Astrocyte (in vitro differentiated cells and primary cell): ENCODE results near the gene ARL13B. TPM values are rescaled to one million over a fixed set of nuclear protein-coding genes. Genes with fewer than 3 reads are reported as not detected.
A peak's percentile ranks its signal among the peaks of the same experiment; 100 is the strongest.
"Not testable (repeated sequence)": the region's sequence is repeated elsewhere in the genome, so short reads cannot be mapped to it uniquely, and the experiment has no call there.

ENCODE experiments used
- DNase-seq: peaks from one replicate; pipeline ENCODE4 v3.0.0-alpha.2; 2010; ENCODE audit warnings: low read depth
- FAIRE-seq: peaks from 2 replicates; lab custom pipeline; 2011; peaks lifted over from hg19 to GRCh38; lab: Jason Lieb, UNC
- H2AFZ ChIP-seq: 2 replicates; pipeline ENCODE4 v1.6.0; 2012; ENCODE audit warnings: low read depth, low read length, inconsistent platforms
- H3K27ac ChIP-seq: 2 replicates; pipeline ENCODE4 v1.5.1; 2011; ENCODE audit warnings: low read depth, low read length, inconsistent platforms
- H3K27me3 ChIP-seq: 2 replicates; pipeline ENCODE4 v1.6.0; 2011; ENCODE audit warnings: low read length, inconsistent platforms; ENCODE audit not compliant: insufficient read depth
- H3K36me3 ChIP-seq: 2 replicates; pipeline ENCODE4 v1.5.1; 2011; ENCODE audit warnings: low read length, inconsistent platforms; ENCODE audit not compliant: insufficient read depth
- H3K4me1 ChIP-seq: 2 replicates; pipeline ENCODE4 v1.5.1; 2011; ENCODE audit warnings: low read length, inconsistent platforms; ENCODE audit not compliant: insufficient read depth
- H3K4me2 ChIP-seq: 2 replicates; pipeline ENCODE4 v1.6.0; 2012; ENCODE audit warnings: low read length, inconsistent platforms
- H3K4me3 ChIP-seq: 2 replicates; pipeline ENCODE4 v1.5.1; 2011; ENCODE audit warnings: low read depth, mild to moderate bottlenecking, low read length, inconsistent platforms; ENCODE audit not compliant: insufficient read depth
- H3K79me2 ChIP-seq: 2 replicates; pipeline ENCODE4 v1.6.0; 2012; ENCODE audit warnings: mild to moderate bottlenecking, low read length, inconsistent platforms; ENCODE audit not compliant: insufficient read depth
- H3K9ac ChIP-seq: 2 replicates; pipeline ENCODE4 v1.6.0; 2012; ENCODE audit warnings: mild to moderate bottlenecking, low read length, inconsistent platforms
- H3K9me3 ChIP-seq: 2 replicates; pipeline ENCODE4 v1.5.1; 2012; ENCODE audit warnings: low read depth, mild to moderate bottlenecking, low read length, inconsistent platforms; ENCODE audit not compliant: insufficient read depth
- H4K20me1 ChIP-seq: 2 replicates; pipeline ENCODE4 v1.6.0; 2012; ENCODE audit warnings: low read length, inconsistent platforms; ENCODE audit not compliant: insufficient read depth
- H3K27ac Mint-ChIP-seq: one replicate; pipeline ENCODE4 v1.8.0; 2021; ENCODE audit warnings: mild to moderate bottlenecking, mixed read lengths; ENCODE audit not compliant: unreplicated experiment
- H3K27me3 Mint-ChIP-seq: one replicate; pipeline ENCODE4 v1.8.0; 2021; ENCODE audit warnings: low read depth, mixed read lengths; ENCODE audit not compliant: unreplicated experiment
- H3K36me3 Mint-ChIP-seq: one replicate; pipeline ENCODE4 v1.8.0; 2021; ENCODE audit warnings: low read depth, mixed read lengths; ENCODE audit not compliant: unreplicated experiment
- H3K4me1 Mint-ChIP-seq: one replicate; pipeline ENCODE4 v1.8.0; 2021; ENCODE audit warnings: low read depth, mixed read lengths; ENCODE audit not compliant: unreplicated experiment
- H3K4me3 Mint-ChIP-seq: one replicate; pipeline ENCODE4 v1.8.0; 2021; ENCODE audit warnings: mild to moderate bottlenecking, moderate library complexity, mixed read lengths; ENCODE audit not compliant: unreplicated experiment
- H3K9me3 Mint-ChIP-seq: one replicate; pipeline ENCODE4 v1.8.0; 2021; ENCODE audit warnings: mild to moderate bottlenecking, mixed read lengths; ENCODE audit not compliant: unreplicated experiment
- EZH2 ChIP-seq: IDR thresholded peaks from 2 replicates; pipeline ENCODE4 v1.6.1; 2012; ENCODE audit warnings: mild to moderate bottlenecking, low read length, inconsistent platforms; ENCODE audit not compliant: insufficient read depth
- total RNA-seq: library from RNA; stranded (reverse); gene quantifications from 2 replicates; pipeline ENCODE4 v1.2.1, GENCODE V29; 2021
- TF ChIP-seq, protein P1 (sequence below): IDR thresholded peaks from 2 replicates; pipeline ENCODE4 v1.5.1; 2011; ENCODE audit warnings: low read depth, mild to moderate bottlenecking, inconsistent platforms, low read length, moderate library complexity; ENCODE audit not compliant: insufficient read depth

The ARL13B gene
- total RNA-seq, 1 donor from 2014 or later: 9.8 TPM

DNA sequence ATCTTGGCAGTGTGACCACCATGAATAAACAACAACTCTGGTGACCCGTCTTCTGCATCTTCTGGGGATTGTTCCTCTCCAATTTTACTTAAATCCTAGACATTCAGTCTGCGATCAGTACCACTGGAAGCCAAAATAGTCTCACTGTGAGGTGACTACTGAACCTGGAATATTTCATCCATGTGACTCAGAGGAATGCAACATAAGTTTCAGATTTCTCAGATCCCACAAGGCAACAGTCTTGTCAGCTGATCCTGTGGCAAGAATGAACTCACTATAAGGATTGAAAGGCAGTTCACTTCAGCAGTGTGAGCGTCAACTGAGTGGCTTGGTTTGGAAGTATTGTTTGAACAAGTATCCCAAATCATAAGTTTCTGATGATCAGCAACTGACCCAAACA lies 96.1 kb downstream of the ARL13B start:
- H3K4me3 Mint-ChIP-seq: no peak overlapping the region
- no peak overlapping the region for H2AFZ ChIP-seq
- no peaks in the 10 kb centered on the region for H4K20me1 ChIP-seq
- H3K9me3 Mint-ChIP-seq: peaks cover 8% of the 10 kb centered on the region
- no peaks in the 10 kb centered on the region for H3K27me3 Mint-ChIP-seq
- H3K4me3 ChIP-seq: no peak overlapping the region
- no peaks in the 10 kb centered on the region for H3K36me3 ChIP-seq
- no peak overlapping the region for H3K9ac ChIP-seq
- H3K27me3 ChIP-seq: no peaks in the 10 kb centered on the region
- peaks cover 9% of the 10 kb centered on the region for H3K4me1 Mint-ChIP-seq
- peaks cover 5% of the 10 kb centered on the region for H3K4me1 ChIP-seq
- TF ChIP-seq, protein P1, sequence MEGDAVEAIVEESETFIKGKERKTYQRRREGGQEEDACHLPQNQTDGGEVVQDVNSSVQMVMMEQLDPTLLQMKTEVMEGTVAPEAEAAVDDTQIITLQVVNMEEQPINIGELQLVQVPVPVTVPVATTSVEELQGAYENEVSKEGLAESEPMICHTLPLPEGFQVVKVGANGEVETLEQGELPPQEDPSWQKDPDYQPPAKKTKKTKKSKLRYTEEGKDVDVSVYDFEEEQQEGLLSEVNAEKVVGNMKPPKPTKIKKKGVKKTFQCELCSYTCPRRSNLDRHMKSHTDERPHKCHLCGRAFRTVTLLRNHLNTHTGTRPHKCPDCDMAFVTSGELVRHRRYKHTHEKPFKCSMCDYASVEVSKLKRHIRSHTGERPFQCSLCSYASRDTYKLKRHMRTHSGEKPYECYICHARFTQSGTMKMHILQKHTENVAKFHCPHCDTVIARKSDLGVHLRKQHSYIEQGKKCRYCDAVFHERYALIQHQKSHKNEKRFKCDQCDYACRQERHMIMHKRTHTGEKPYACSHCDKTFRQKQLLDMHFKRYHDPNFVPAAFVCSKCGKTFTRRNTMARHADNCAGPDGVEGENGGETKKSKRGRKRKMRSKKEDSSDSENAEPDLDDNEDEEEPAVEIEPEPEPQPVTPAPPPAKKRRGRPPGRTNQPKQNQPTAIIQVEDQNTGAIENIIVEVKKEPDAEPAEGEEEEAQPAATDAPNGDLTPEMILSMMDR: no peak
- TF ChIP-seq EZH2: no peak
- FAIRE-seq (no peak), DNase-seq (peak; percentile 67)
- peaks cover 11% of the 10 kb centered on the region for H3K36me3 Mint-ChIP-seq
- peaks cover 25% of the 10 kb centered on the region for H3K79me2 ChIP-seq
- peak overlapping the region; percentile 25 for H3K4me2 ChIP-seq
- H3K27ac ChIP-seq: peak overlapping the region; percentile 1
- H3K27ac Mint-ChIP-seq: peak overlapping the region; percentile 54
- no peaks in the 10 kb centered on the region for H3K9me3 ChIP-seq

DNA sequence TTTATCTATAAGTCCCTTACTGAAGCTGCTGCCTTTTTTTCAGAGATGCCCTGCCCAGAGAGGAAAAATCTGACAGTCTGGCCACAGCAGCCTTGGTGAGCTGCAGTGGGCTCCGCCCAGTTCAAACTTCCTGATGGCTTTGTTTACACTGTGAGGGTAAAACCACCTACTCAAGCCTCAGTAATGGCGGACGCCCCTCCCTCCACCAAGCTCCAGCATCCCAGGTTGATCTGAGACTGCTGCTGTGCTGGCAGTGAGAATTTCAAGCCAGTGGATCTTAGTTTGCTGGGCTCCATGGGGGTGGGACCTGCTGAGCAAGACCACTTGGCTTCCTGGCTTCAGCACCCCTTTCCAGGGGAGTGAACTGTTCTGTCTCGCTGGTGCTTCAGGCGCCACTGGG lies 100.6 kb downstream of the ARL13B start:
- not testable (repeated sequence) for H3K9ac ChIP-seq, H3K79me2 ChIP-seq, H3K9me3 ChIP-seq, H3K4me1 Mint-ChIP-seq, H3K27ac ChIP-seq, H3K4me3 Mint-ChIP-seq, DNase-seq, FAIRE-seq, H3K36me3 Mint-ChIP-seq, H3K4me3 ChIP-seq, H2AFZ ChIP-seq, H3K4me2 ChIP-seq, H3K4me1 ChIP-seq, H3K27me3 Mint-ChIP-seq, H3K9me3 Mint-ChIP-seq, H3K36me3 ChIP-seq, H3K27me3 ChIP-seq, H4K20me1 ChIP-seq, H3K27ac Mint-ChIP-seq

DNA sequence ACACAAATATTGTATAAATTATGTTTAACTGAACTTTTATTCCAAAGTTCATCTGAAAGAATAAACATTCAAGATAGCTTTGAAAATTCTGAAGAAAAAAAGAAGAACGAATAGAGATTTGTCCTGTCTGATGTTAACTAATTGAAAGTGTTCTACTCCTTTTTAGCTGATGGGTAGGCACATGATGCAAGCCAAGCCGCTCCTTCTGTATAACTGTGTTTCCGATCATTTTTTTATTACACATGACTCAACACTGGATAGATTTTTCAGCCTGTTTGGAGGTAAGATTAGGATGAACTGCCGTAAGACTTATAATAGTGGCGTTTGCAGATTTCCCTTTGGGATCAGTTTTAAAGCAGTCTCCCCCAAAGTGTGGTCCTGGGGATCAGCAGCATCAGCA lies 101.9 kb downstream of the ARL13B start:
- TF ChIP-seq, protein P1: no peak
- TF ChIP-seq EZH2: no peak
- DNase-seq (no peak), FAIRE-seq (no peak)
- Histone ChIP-seq H3K4me1 (no peaks in the 10 kb centered on the region), H3K36me3 (peaks cover 4% of the 10 kb centered on the region), H3K79me2 (peaks cover 4% of the 10 kb centered on the region), H4K20me1 (no peaks in the 10 kb centered on the region), H3K27me3 (no peaks in the 10 kb centered on the region), H3K27ac (no peak overlapping the region), H3K4me2 (no peak overlapping the region), H3K9me3 (no peaks in the 10 kb centered on the region), H3K4me3 (no peak overlapping the region), H2AFZ (no peak overlapping the region), H3K9ac (no peak overlapping the region)
- no peaks in the 10 kb centered on the region for H3K27me3 Mint-ChIP-seq
- H3K4me3 Mint-ChIP-seq: no peak overlapping the region
- peaks cover 2% of the 10 kb centered on the region for H3K4me1 Mint-ChIP-seq
- peaks cover 3% of the 10 kb centered on the region for H3K9me3 Mint-ChIP-seq
- peaks cover 5% of the 10 kb centered on the region for H3K36me3 Mint-ChIP-seq
- H3K27ac Mint-ChIP-seq: no peak overlapping the region
